ENCODE data around the gene CYP1B1.

DNA sequence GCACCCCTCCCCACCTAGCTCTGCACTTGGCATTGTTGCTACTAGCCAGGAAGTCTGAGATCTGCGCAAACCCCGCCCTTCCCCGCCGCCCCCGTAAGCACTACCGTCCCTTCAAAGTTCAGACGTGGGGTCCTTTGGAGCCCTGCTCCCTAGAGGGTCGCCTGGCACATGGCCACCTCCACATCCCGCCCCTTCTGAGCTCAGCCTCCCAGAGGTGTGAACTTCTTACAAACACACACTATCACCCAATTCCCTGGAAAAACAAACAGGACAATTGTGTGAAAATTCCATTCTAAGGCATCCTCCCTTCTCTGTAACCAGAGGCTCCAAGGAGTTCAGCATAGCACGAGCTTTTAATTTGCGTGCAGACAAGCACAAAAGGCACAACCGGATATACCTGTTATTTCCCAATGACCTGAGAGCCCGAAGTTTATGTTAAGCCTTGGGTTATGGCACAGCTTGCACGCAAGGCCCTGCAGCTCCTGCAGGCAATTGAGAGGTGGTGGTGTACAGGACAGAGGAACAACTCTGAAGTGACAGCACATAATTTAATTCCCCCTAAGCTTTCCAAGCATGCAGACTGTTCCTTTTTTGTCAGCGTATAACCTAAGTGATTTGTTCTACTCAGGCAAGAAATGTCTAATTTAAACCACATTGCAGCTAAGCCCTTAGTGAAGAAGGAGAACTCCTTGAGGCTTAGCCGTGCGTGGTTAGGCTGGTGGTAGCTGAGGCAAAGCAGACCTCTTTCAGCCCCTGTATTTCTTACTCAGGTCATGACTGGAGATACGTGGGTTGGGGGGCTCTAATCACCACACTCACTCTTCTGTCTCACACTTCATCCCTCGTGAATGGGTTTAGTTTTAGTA, 20.3 kb upstream of the CYP1B1 start:
- TF ChIP-seq SIN3A (IDR thresholded peaks at IDR 0.05; ENCODE audit: borderline replicate concordance, insufficient read depth, low read length): no peak
- no peak for TF ChIP-seq POLR2AphosphoS5 (IDR thresholded peaks at IDR 0.05; ENCODE audit: low read depth, low read length)
- no peak for TF ChIP-seq FOXP2 (optimal IDR thresholded peaks at IDR 0.05; ENCODE audit: borderline replicate concordance, extremely low read depth, extremely low read length, insufficient read depth)
- TF ChIP-seq, protein P1, sequence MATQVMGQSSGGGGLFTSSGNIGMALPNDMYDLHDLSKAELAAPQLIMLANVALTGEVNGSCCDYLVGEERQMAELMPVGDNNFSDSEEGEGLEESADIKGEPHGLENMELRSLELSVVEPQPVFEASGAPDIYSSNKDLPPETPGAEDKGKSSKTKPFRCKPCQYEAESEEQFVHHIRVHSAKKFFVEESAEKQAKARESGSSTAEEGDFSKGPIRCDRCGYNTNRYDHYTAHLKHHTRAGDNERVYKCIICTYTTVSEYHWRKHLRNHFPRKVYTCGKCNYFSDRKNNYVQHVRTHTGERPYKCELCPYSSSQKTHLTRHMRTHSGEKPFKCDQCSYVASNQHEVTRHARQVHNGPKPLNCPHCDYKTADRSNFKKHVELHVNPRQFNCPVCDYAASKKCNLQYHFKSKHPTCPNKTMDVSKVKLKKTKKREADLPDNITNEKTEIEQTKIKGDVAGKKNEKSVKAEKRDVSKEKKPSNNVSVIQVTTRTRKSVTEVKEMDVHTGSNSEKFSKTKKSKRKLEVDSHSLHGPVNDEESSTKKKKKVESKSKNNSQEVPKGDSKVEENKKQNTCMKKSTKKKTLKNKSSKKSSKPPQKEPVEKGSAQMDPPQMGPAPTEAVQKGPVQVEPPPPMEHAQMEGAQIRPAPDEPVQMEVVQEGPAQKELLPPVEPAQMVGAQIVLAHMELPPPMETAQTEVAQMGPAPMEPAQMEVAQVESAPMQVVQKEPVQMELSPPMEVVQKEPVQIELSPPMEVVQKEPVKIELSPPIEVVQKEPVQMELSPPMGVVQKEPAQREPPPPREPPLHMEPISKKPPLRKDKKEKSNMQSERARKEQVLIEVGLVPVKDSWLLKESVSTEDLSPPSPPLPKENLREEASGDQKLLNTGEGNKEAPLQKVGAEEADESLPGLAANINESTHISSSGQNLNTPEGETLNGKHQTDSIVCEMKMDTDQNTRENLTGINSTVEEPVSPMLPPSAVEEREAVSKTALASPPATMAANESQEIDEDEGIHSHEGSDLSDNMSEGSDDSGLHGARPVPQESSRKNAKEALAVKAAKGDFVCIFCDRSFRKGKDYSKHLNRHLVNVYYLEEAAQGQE (IDR thresholded peaks at IDR 0.05; ENCODE audit: insufficient read depth in 1 of 2, low read depth in 2 of 2, low read length in 2 of 2): no peak
